Stimulated activated memory B cell treated with anti-CD40 and anti-IgM and Interleukin-4, amounts not matched to agents 10 μg/mL and 1 μg/mL and 100 μg/mL, for 72 hours (primary cell): ENCODE measurements around the gene GFM1.

Source experiments
- ATAC-seq: fragments of 150-1000 bp; cut with Tn5 transposase; 2 replicates; pipeline ENCODE4 v1.10.0; 2021
- H3K27ac Mint-ChIP-seq: one replicate; pipeline ENCODE4 v1.8.0; 2022; ENCODE audit warnings: mild to moderate bottlenecking, mixed read lengths
- H3K27me3 Mint-ChIP-seq: one replicate; pipeline ENCODE4 v1.8.0; 2022; ENCODE audit warnings: mixed read lengths
- H3K36me3 Mint-ChIP-seq: one replicate; pipeline ENCODE4 v1.8.0; 2022; ENCODE audit warnings: mixed read lengths
- H3K4me1 Mint-ChIP-seq: one replicate; pipeline ENCODE4 v1.8.0; 2022; ENCODE audit warnings: mixed read lengths
- H3K4me3 Mint-ChIP-seq: one replicate; pipeline ENCODE4 v1.8.0; 2022; ENCODE audit warnings: mild to moderate bottlenecking, moderate library complexity, mixed read lengths
- H3K9me3 Mint-ChIP-seq: one replicate; pipeline ENCODE4 v1.8.0; 2022; ENCODE audit warnings: mixed read lengths

Gene GFM1

GRCh38 chr3:158644345-158644908 lies at the start of gene GFM1:
TSS of gene GFM1 (plus strand) at chr3:158644527. CDS start at chr3:158644635, 108 bp downstream.
- Mint-ChIP-seq H3K36me3 (peaks cover 13% of the 10 kb centered on the region), H3K27me3 (no peaks in the 10 kb centered on the region), H3K27ac (peak within 1 kb of the TSS; percentile 82), H3K4me3 (peak within 1 kb of the TSS; percentile 98), H3K4me1 (peaks cover 19% of the 10 kb centered on the region), H3K9me3 (no peaks in the 10 kb centered on the region)
- ATAC-seq, result peak; percentile 99

- Mint-ChIP-seq H3K27ac (no peak overlapping the region), H3K4me3 (no peak overlapping the region), H3K27me3 (no peaks in the 10 kb centered on the region), H3K36me3 (no peaks in the 10 kb centered on the region), H3K4me1 (no peaks in the 10 kb centered on the region), H3K9me3 (no peaks in the 10 kb centered on the region)
- ATAC-seq, result no peak
These were observed 43.5 kb upstream of the GFM1 start for GRCh38 chr3:158600787-158601186.

- H3K9me3 Mint-ChIP-seq, result no peaks in the 10 kb centered on the region
- ATAC-seq, result no peak
- no peak overlapping the region for H3K27ac Mint-ChIP-seq
- no peaks in the 10 kb centered on the region for H3K4me1 Mint-ChIP-seq
- no peaks in the 10 kb centered on the region for H3K27me3 Mint-ChIP-seq
- H3K36me3 Mint-ChIP-seq, result no peaks in the 10 kb centered on the region
- no peak overlapping the region for H3K4me3 Mint-ChIP-seq
These were observed 42.1 kb upstream of the GFM1 start for GRCh38 chr3:158602227-158602626.

GRCh38 chr3:158617982-158618875 lies 26.1 kb upstream of the GFM1 start:
- no peak for ATAC-seq
- no peak overlapping the region for H3K27ac Mint-ChIP-seq
- peaks cover 16% of the 10 kb centered on the region for H3K27me3 Mint-ChIP-seq
- H3K9me3 Mint-ChIP-seq, result peaks cover 10% of the 10 kb centered on the region
- no peaks in the 10 kb centered on the region for H3K4me1 Mint-ChIP-seq
- no peak overlapping the region for H3K4me3 Mint-ChIP-seq
- no peaks in the 10 kb centered on the region for H3K36me3 Mint-ChIP-seq

GRCh38 chr3:158625881-158626280 lies 18.4 kb upstream of the GFM1 start:
- peaks cover 67% of the 10 kb centered on the region for H3K27me3 Mint-ChIP-seq
- no peaks in the 10 kb centered on the region for H3K36me3 Mint-ChIP-seq
- ATAC-seq, result no peak
- no peak overlapping the region for H3K4me3 Mint-ChIP-seq
- H3K4me1 Mint-ChIP-seq, result no peaks in the 10 kb centered on the region
- H3K9me3 Mint-ChIP-seq, result peaks cover 6% of the 10 kb centered on the region
- no peak overlapping the region for H3K27ac Mint-ChIP-seq

GRCh38 chr3:158631981-158632380 lies 12.3 kb upstream of the GFM1 start:
- Mint-ChIP-seq H3K27me3 (peaks cover 43% of the 10 kb centered on the region), H3K9me3 (no peaks in the 10 kb centered on the region), H3K4me3 (no peak overlapping the region), H3K27ac (no peak overlapping the region), H3K36me3 (no peaks in the 10 kb centered on the region), H3K4me1 (no peaks in the 10 kb centered on the region)
- ATAC-seq, result no peak

- H3K4me3 Mint-ChIP-seq, result no peak overlapping the region
- no peak for ATAC-seq
- H3K27ac Mint-ChIP-seq, result no peak overlapping the region
These were observed 3.7 kb upstream of the GFM1 start for GRCh38 chr3:158640646-158641045.

GRCh38 chr3:158642005-158642404 lies 2.3 kb upstream of the GFM1 start:
- no peaks in the 10 kb centered on the region for H3K36me3 Mint-ChIP-seq
- H3K27ac Mint-ChIP-seq, result no peak overlapping the region
- H3K27me3 Mint-ChIP-seq, result no peaks in the 10 kb centered on the region
- no peaks in the 10 kb centered on the region for H3K9me3 Mint-ChIP-seq
- no peak for ATAC-seq
- no peak overlapping the region for H3K4me3 Mint-ChIP-seq
- peaks cover 14% of the 10 kb centered on the region for H3K4me1 Mint-ChIP-seq

More at GRCh38 chr3:158640646-158641045, 3.7 kb upstream of the GFM1 start:
- no peaks in the 10 kb centered on the region for H3K27me3 Mint-ChIP-seq
- H3K4me1 Mint-ChIP-seq, result peaks cover 14% of the 10 kb centered on the region
- H3K36me3 Mint-ChIP-seq, result no peaks in the 10 kb centered on the region
- no peaks in the 10 kb centered on the region for H3K9me3 Mint-ChIP-seq

GRCh38 chr3:158642474-158643210 lies 1.7 kb upstream of the GFM1 start:
- ATAC-seq, result no peak
- Mint-ChIP-seq H3K36me3 (peaks cover 3% of the 10 kb centered on the region), H3K4me3 (no peak overlapping the region), H3K27ac (no peak overlapping the region), H3K9me3 (no peaks in the 10 kb centered on the region), H3K4me1 (peaks cover 14% of the 10 kb centered on the region), H3K27me3 (no peaks in the 10 kb centered on the region)

- Mint-ChIP-seq H3K4me3 (no peak overlapping the region), H3K27me3 (no peaks in the 10 kb centered on the region), H3K4me1 (peaks cover 12% of the 10 kb centered on the region), H3K36me3 (peaks cover 30% of the 10 kb centered on the region), H3K27ac (no peak overlapping the region), H3K9me3 (no peaks in the 10 kb centered on the region)
- no peak for ATAC-seq
These were observed 5.5 kb downstream of the GFM1 start for GRCh38 chr3:158649791-158650190.

- H3K27me3 Mint-ChIP-seq, result no peaks in the 10 kb centered on the region
- no peak for ATAC-seq
These were observed 6.9 kb downstream of the GFM1 start for GRCh38 chr3:158651192-158651591.

GRCh38 chr3:158652463-158652862 lies 8.1 kb downstream of the GFM1 start:
- Mint-ChIP-seq H3K27me3 (no peaks in the 10 kb centered on the region), H3K27ac (no peak overlapping the region), H3K4me1 (peaks cover 5% of the 10 kb centered on the region), H3K36me3 (peaks cover 47% of the 10 kb centered on the region), H3K9me3 (no peaks in the 10 kb centered on the region), H3K4me3 (no peak overlapping the region)
- ATAC-seq, result no peak

More at GRCh38 chr3:158651192-158651591, 6.9 kb downstream of the GFM1 start:
- Mint-ChIP-seq H3K9me3 (no peaks in the 10 kb centered on the region), H3K4me1 (peaks cover 5% of the 10 kb centered on the region), H3K4me3 (no peak overlapping the region), H3K27ac (no peak overlapping the region), H3K36me3 (peaks cover 37% of the 10 kb centered on the region)

GRCh38 chr3:158658889-158659288 lies 14.6 kb downstream of the GFM1 start:
- no peaks in the 10 kb centered on the region for H3K27me3 Mint-ChIP-seq
- no peaks in the 10 kb centered on the region for H3K9me3 Mint-ChIP-seq
- no peak overlapping the region for H3K4me3 Mint-ChIP-seq
- no peaks in the 10 kb centered on the region for H3K4me1 Mint-ChIP-seq
- ATAC-seq, result no peak
- peaks cover 28% of the 10 kb centered on the region for H3K36me3 Mint-ChIP-seq
- H3K27ac Mint-ChIP-seq, result no peak overlapping the region

GRCh38 chr3:158659454-158660237 lies 15.3 kb downstream of the GFM1 start:
- Mint-ChIP-seq H3K4me3 (no peak overlapping the region), H3K27ac (no peak overlapping the region), H3K9me3 (no peaks in the 10 kb centered on the region), H3K36me3 (peaks cover 33% of the 10 kb centered on the region), H3K4me1 (no peaks in the 10 kb centered on the region), H3K27me3 (no peaks in the 10 kb centered on the region)
- no peak for ATAC-seq

- no peaks in the 10 kb centered on the region for H3K27me3 Mint-ChIP-seq
- no peak overlapping the region for H3K27ac Mint-ChIP-seq
- peaks cover 41% of the 10 kb centered on the region for H3K36me3 Mint-ChIP-seq
- H3K4me1 Mint-ChIP-seq, result no peaks in the 10 kb centered on the region
- no peak overlapping the region for H3K4me3 Mint-ChIP-seq
- H3K9me3 Mint-ChIP-seq, result no peaks in the 10 kb centered on the region
- no peak for ATAC-seq
These were observed 16.4 kb downstream of the GFM1 start for GRCh38 chr3:158660711-158661110.
